GM12873 (cell line): ENCODE measurements around the gene DRD5.

Experiments
- TF ChIP-seq, protein P1 (sequence below): IDR thresholded peaks from 2 replicates; pipeline ENCODE4 v1.5.1; 2012; ENCODE audit warnings: low read depth, mild to moderate bottlenecking, moderate library complexity, low read length, control low read depth; ENCODE audit not compliant: insufficient read depth; ENCODE audit errors: missing control alignments

Gene DRD5

DNA sequence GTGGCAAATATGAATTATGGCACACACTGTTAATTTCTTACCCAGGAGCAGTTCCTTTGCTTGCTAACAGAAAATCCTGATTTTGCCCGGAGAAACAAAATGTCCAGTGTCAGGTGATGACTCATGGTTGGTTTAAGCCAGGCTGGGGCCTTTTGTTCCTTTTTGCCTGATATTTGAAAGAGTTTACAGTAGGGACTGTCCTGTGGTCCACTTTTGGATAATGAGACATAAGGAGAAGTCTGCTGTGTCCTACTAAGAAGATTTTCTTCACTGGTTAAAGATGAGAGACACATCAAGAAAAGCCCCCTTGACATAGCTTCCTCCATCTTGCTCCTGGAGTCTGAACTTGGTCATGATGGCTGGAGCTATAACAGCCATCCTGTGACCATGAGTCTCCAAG, 12.1 kb upstream of the DRD5 start:
- TF ChIP-seq, protein P1, sequence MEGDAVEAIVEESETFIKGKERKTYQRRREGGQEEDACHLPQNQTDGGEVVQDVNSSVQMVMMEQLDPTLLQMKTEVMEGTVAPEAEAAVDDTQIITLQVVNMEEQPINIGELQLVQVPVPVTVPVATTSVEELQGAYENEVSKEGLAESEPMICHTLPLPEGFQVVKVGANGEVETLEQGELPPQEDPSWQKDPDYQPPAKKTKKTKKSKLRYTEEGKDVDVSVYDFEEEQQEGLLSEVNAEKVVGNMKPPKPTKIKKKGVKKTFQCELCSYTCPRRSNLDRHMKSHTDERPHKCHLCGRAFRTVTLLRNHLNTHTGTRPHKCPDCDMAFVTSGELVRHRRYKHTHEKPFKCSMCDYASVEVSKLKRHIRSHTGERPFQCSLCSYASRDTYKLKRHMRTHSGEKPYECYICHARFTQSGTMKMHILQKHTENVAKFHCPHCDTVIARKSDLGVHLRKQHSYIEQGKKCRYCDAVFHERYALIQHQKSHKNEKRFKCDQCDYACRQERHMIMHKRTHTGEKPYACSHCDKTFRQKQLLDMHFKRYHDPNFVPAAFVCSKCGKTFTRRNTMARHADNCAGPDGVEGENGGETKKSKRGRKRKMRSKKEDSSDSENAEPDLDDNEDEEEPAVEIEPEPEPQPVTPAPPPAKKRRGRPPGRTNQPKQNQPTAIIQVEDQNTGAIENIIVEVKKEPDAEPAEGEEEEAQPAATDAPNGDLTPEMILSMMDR: no peak

DNA sequence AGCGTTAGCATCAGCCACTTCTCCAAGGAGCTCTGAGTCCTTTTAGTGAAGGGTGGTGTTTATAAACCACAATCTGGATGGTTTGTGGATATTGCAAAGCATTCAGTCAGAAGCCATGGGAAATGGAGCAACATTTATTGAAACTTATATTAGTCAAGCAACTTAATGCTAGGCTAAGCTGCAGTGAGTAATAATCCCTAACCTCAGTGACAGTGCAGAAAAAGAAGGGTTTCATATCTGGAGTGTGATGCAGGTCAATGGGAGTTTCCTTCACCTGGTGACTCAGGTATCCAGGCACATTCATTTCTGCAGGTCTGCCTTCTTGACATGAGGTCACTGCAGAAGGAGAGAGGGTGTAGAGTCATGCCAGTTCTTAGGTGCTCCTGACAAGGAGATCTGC, 10.4 kb upstream of the DRD5 start:
- TF ChIP-seq, protein P1: no peak

DNA sequence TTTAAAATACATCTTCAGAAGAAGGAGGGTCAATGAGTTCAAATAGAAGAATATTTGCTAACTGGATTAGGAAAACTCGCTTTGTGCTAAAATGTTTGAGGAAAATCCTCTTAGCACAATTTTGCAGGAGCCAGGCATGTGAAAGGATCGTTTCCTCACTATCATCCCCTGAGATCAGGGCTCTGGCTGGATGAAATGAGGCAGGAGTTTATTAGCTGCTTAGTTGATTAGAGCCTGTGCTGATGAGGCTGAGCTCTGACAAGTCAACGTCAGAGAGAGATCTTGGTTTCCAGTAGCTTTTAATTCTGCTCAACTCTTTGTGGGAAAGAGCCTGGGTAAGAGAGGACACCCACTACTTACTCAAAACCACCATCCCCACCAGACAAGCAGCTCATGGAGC, 8.0 kb upstream of the DRD5 start:
- TF ChIP-seq, protein P1: no peak

DNA sequence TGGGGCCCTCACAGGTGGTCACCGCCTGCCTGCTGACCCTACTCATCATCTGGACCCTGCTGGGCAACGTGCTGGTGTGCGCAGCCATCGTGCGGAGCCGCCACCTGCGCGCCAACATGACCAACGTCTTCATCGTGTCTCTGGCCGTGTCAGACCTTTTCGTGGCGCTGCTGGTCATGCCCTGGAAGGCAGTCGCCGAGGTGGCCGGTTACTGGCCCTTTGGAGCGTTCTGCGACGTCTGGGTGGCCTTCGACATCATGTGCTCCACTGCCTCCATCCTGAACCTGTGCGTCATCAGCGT, 652 bp downstream of the DRD5 start:
- TF ChIP-seq, protein P1: no peak

DNA sequence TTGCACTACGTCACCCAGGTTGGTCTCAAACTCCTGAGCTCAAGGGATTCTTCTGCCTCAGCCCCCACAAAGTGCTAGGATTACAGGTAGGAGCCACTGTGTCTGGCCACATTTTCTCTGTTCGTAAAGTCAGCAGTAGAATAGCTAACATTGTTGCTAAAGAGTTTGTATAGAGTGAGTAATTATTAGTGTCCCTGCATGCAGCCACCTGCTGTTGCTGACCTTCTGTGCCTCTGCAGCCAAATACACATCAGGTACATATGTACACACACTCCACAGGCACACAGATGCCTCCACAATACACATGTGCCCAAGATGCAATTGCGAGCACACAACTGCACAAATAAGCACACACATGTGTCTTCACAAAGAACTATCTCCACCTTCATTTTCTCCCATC, 10.9 kb downstream of the DRD5 start:
- TF ChIP-seq, protein P1: no peak

DNA sequence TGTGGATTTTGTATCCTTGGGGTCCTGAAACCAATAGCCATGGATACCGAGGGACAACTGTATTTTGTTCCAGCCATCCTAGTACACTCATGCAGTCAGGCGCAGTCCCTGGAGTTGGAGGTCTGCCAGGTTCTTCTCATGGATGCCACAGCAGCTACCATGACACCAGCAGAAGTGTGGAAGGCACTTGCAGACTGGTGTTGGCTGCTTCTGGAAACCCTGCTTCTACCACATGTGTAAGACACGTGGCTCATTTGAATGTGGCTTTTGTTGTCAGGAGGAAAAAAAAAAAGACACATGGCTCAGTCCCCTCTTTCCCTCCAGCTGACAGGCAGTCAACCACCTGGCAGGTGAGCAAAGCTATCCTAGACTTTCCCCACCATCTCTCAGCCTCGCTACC, 19.4 kb downstream of the DRD5 start:
- TF ChIP-seq, protein P1: no peak

DNA sequence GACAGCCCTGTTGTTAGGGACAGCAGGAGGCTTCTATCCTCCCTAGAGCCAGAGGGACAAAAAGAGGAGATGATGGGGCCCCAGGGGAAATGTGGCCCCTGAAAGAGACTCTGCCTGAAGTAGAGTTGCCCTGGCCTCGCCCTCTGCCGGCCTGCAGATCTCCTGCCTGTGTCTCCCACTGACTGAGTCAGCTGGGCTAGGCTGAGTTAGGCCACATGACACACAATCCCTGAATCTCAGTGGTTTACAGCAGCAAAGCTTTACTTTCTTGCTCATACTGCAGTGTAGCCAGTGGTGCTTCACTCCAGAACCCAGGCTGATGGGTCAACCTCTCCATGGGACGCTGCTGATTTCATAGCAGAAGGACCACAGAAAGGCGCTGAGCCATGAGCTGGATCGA, 23.5 kb downstream of the DRD5 start:
- TF ChIP-seq, protein P1: no peak

DNA sequence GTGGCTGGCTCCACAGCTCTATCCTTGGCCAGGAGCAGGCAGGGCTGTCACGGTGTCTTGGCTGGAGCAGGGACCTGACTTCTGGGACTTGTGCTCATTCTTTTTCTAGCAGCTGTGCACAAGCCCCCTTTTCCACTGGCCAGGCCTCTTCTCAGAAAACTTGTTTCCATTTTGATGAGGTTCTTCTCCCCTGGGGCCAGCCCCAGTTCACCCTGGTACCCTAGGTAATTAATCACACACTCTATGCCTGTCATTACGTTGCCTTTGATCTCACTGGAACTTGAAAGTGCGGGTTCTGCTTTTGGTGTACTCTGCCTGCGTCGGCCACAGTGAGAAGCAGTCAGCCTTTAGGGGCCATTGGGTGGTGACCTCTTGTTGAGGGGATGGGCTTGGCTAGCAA, 26.6 kb downstream of the DRD5 start:
- TF ChIP-seq, protein P1: no peak
